OCI-LY1 (cell line): ENCODE data around the gene RNU6-9.
A peak's percentile ranks its signal among the peaks of the same experiment; 100 is the strongest.

Experiments used
- H2AFZ ChIP-seq: fragments of 200-600 bp; sonication (generic), shearing (Covaris generic); 2 replicates; pipeline ENCODE4 v1.6.0; 2014; ENCODE audit warnings: antibody characterized with exemption, mild to moderate bottlenecking, low read length
- H3F3A ChIP-seq: fragments of 200-600 bp; sonication (generic), shearing (Covaris generic); 2 replicates; pipeline ENCODE4 v1.6.0; 2014; ENCODE audit warnings: mild to moderate bottlenecking, antibody characterized with exemption, low read length, moderate library complexity; ENCODE audit not compliant: insufficient read depth
- H3K27ac ChIP-seq: fragments of 200-600 bp; sonication (generic); 2 replicates; pipeline ENCODE4 v1.5.1; 2014; ENCODE audit warnings: low read length, mixed run types, mild to moderate bottlenecking, low read depth; ENCODE audit not compliant: poor library complexity, severe bottlenecking
- H3K27me3 ChIP-seq: fragments of 200-600 bp; sonication (generic); 2 replicates; pipeline ENCODE4 v1.6.0; 2014; ENCODE audit warnings: antibody characterized with exemption, mild to moderate bottlenecking, low read length, moderate library complexity; ENCODE audit not compliant: insufficient read depth
- H3K36me3 ChIP-seq: fragments of 200-600 bp; sonication (generic); 2 replicates; pipeline ENCODE4 v1.6.1; 2014; ENCODE audit warnings: mild to moderate bottlenecking, antibody characterized with exemption, low read length, moderate library complexity, mixed read lengths; ENCODE audit not compliant: insufficient read depth
- H3K4me1 ChIP-seq: fragments of 200-600 bp; sonication (generic); 2 replicates; pipeline ENCODE4 v1.5.1; 2014; ENCODE audit warnings: mild to moderate bottlenecking, low read length, moderate library complexity; ENCODE audit not compliant: insufficient read depth, severe bottlenecking
- H3K4me2 ChIP-seq: fragments of 200-600 bp; sonication (generic), shearing (Covaris generic); 2 replicates; pipeline ENCODE4 v1.6.1; 2014; ENCODE audit warnings: low read length
- H3K4me3 ChIP-seq: fragments of 200-600 bp; sonication (generic); 2 replicates; pipeline ENCODE4 v1.5.1; 2014; ENCODE audit warnings: low read length, low read depth, mild to moderate bottlenecking, mixed read lengths; ENCODE audit not compliant: poor library complexity, severe bottlenecking
- H3K79me2 ChIP-seq: fragments of 200-600 bp; shearing (Covaris generic); 2 replicates; pipeline ENCODE4 v1.6.1; 2016; ENCODE audit warnings: mixed run types, low read length, mixed read lengths; ENCODE audit not compliant: insufficient read depth
- H3K9ac ChIP-seq: fragments of 200-600 bp; sonication (generic), shearing (Covaris generic); 2 replicates; pipeline ENCODE4 v1.6.1; 2014; ENCODE audit warnings: mild to moderate bottlenecking, low read length, mixed read lengths
- H3K9me2 ChIP-seq: fragments of 200-600 bp; sonication (generic), shearing (Covaris generic); 2 replicates; pipeline ENCODE4 v1.6.1; 2014; ENCODE audit warnings: low read depth, mild to moderate bottlenecking, low read length, mixed read lengths
- H3K9me3 ChIP-seq: fragments of 200-600 bp; shearing (Covaris generic); 2 replicates; pipeline ENCODE4 v1.6.1; 2014; ENCODE audit warnings: low read length, mixed read lengths
- H4K20me1 ChIP-seq: fragments of 200-600 bp; sonication (generic), shearing (Covaris generic); 2 replicates; pipeline ENCODE4 v1.6.0; 2016; ENCODE audit warnings: mild to moderate bottlenecking, low read length; ENCODE audit not compliant: insufficient read depth
- EZH2 ChIP-seq: fragments of 200-600 bp; sonication (generic), shearing (Covaris generic); IDR thresholded peaks from 2 replicates; pipeline ENCODE4 v1.8.0; 2017; ENCODE audit warnings: borderline replicate concordance, mixed run types, mild to moderate bottlenecking, antibody characterized with exemption, low read length, moderate library complexity, mixed read lengths
- TF ChIP-seq, protein P1 (sequence below): fragments of 200-600 bp; sonication (generic), shearing (Covaris generic); IDR thresholded peaks from 2 replicates; pipeline ENCODE4 v1.5.1; 2017; ENCODE audit warnings: mild to moderate bottlenecking, antibody characterized with exemption, low read length, moderate library complexity, mixed read lengths

The RNU6-9 gene

GRCh38 chr19:861141-861755 is 32.0 kb upstream of the RNU6-9 start:
- Histone ChIP-seq H3K27me3 (no peaks in the 10 kb centered on the region), H3K4me1 (peaks cover 18% of the 10 kb centered on the region), H4K20me1 (no peaks in the 10 kb centered on the region), H3K9me2 (no peaks in the 10 kb centered on the region), H3K79me2 (no peaks in the 10 kb centered on the region), H3K27ac (no peak overlapping the region), H3F3A (no peaks in the 10 kb centered on the region), H3K4me3 (peak overlapping the region; percentile 62), H3K9ac (peak overlapping the region; percentile 55; the same call in 1 of the 2 replicates), H3K4me2 (peak overlapping the region; percentile 63; the same call in 1 of the 2 replicates), H3K36me3 (no peaks in the 10 kb centered on the region), H3K9me3 (no peaks in the 10 kb centered on the region), H2AFZ (no peak overlapping the region)
- no peak for TF ChIP-seq EZH2
- TF ChIP-seq, protein P1, sequence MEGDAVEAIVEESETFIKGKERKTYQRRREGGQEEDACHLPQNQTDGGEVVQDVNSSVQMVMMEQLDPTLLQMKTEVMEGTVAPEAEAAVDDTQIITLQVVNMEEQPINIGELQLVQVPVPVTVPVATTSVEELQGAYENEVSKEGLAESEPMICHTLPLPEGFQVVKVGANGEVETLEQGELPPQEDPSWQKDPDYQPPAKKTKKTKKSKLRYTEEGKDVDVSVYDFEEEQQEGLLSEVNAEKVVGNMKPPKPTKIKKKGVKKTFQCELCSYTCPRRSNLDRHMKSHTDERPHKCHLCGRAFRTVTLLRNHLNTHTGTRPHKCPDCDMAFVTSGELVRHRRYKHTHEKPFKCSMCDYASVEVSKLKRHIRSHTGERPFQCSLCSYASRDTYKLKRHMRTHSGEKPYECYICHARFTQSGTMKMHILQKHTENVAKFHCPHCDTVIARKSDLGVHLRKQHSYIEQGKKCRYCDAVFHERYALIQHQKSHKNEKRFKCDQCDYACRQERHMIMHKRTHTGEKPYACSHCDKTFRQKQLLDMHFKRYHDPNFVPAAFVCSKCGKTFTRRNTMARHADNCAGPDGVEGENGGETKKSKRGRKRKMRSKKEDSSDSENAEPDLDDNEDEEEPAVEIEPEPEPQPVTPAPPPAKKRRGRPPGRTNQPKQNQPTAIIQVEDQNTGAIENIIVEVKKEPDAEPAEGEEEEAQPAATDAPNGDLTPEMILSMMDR, result no peak

- H4K20me1 ChIP-seq, result no peaks in the 10 kb centered on the region
- H3K9ac ChIP-seq, result no peak overlapping the region
- no peaks in the 10 kb centered on the region for H3K36me3 ChIP-seq
- TF ChIP-seq EZH2, result no peak
- TF ChIP-seq, protein P1, result peak; percentile 7; the same call in 1 of the 2 replicates
- H3K4me3 ChIP-seq, result peak overlapping the region; percentile 43
- H3F3A ChIP-seq, result no peaks in the 10 kb centered on the region
- H3K27me3 ChIP-seq, result no peaks in the 10 kb centered on the region
- H3K9me3 ChIP-seq, result no peaks in the 10 kb centered on the region
- H2AFZ ChIP-seq, result no peak overlapping the region
- H3K4me1 ChIP-seq, result peaks cover 18% of the 10 kb centered on the region
- peak overlapping the region; percentile 60 for H3K27ac ChIP-seq
- H3K79me2 ChIP-seq, result no peaks in the 10 kb centered on the region
- H3K4me2 ChIP-seq, result peak overlapping the region; percentile 59; the same call in 1 of the 2 replicates
- H3K9me2 ChIP-seq, result no peaks in the 10 kb centered on the region
Measured at GRCh38 chr19:861756-862580, 31.3 kb upstream of the RNU6-9 start.

DNA sequence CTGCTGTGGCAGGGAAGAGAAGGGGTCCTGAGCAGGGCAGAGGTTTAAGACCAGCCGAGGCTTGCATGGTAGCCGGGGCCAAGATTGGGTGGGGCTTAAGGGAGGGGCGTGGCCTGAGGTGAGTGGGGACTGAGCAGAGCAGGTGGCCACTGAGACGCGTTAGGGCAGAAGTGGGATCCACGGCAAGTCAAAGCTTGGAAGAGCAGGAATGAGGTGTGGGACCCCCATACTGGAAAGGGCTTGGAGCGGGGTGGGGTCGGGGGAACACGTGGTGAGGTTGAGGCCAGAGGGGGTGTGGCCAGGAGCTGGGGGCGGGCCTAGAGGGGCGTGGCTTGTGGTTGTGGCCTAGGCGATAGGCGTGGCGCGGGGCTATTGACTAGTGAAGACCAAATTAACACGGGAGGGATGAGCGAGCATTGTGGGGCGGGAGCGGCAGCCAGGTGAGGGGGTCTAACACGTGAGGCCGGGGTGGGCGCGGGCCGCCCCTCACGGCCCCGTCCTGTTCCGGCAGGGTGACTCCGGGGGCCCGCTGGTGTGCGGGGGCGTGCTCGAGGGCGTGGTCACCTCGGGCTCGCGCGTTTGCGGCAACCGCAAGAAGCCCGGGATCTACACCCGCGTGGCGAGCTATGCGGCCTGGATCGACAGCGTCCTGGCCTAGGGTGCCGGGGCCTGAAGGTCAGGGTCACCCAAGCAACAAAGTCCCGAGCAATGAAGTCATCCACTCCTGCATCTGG is 30.5 kb upstream of the RNU6-9 start:
- H3K27me3 ChIP-seq, result no peaks in the 10 kb centered on the region
- H3K4me3 ChIP-seq, result peak overlapping the region; percentile 43
- H3K9me3 ChIP-seq, result no peaks in the 10 kb centered on the region
- H3K4me2 ChIP-seq, result peak overlapping the region; percentile 59
- peaks cover 18% of the 10 kb centered on the region for H3K4me1 ChIP-seq
- H3K9ac ChIP-seq, result no peak overlapping the region
- TF ChIP-seq, protein P1, result no peak
- TF ChIP-seq EZH2, result no peak
- no peaks in the 10 kb centered on the region for H3K79me2 ChIP-seq
- no peaks in the 10 kb centered on the region for H3K9me2 ChIP-seq
- 0 out of 2 replicates have a peak, but pooled peaks cover 2% of the 10 kb centered on the region for H3K36me3 ChIP-seq
- peak overlapping the region; percentile 64 for H3K27ac ChIP-seq
- no peaks in the 10 kb centered on the region for H4K20me1 ChIP-seq
- H2AFZ ChIP-seq, result no peak overlapping the region
- no peaks in the 10 kb centered on the region for H3F3A ChIP-seq
